ENCODE measurements around the gene AKR1B15. TPM values are rescaled to one million over a fixed set of nuclear protein-coding genes. Genes with fewer than 3 reads are reported as not detected.

AKR1B15 gene
- total RNA-seq, 1 donor from 2014 or later: not detected

DNA sequence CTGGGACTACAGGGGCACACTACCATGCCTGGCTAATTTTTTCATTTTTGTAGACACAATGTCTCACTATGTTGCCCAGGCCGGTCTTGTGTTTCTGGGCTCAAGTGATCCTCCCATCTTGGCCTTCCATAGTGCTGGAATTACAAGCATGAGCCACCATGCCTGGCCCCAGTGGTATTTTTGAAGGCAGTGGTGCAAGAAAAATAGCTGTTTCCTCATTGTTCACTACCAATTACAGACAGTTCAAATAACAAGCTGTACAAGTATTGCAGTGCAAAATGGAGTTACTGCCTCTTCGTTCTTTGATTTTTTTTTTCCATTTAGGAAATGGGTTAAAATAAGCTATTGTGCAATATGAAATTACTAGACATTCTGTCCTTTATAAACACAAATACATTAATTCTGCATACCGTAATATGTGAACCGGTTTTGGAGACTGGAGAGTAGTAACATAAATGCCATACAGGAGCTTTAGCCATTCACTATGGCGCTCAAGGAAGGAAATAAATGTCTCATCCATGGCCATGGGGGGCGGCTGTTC, 62.8 kb downstream of the AKR1B15 start:
- DNase-seq (ENCODE audit: extremely low read depth, low read depth, low spot score): no peak

GRCh38 chr7:134612197-134612596, 63.3 kb downstream of the AKR1B15 start:
- DNase-seq (ENCODE audit: extremely low read depth, low read depth, low spot score): no peak

- peak; percentile 93 for DNase-seq (ENCODE audit: extremely low read depth, low read depth, low spot score)
Measured at GRCh38 chr7:134613623-134614347, 64.9 kb downstream of the AKR1B15 start.

- no peak for DNase-seq (ENCODE audit: extremely low read depth, low read depth, low spot score)
Measured at GRCh38 chr7:134616611-134617010, 67.7 kb downstream of the AKR1B15 start.

DNA sequence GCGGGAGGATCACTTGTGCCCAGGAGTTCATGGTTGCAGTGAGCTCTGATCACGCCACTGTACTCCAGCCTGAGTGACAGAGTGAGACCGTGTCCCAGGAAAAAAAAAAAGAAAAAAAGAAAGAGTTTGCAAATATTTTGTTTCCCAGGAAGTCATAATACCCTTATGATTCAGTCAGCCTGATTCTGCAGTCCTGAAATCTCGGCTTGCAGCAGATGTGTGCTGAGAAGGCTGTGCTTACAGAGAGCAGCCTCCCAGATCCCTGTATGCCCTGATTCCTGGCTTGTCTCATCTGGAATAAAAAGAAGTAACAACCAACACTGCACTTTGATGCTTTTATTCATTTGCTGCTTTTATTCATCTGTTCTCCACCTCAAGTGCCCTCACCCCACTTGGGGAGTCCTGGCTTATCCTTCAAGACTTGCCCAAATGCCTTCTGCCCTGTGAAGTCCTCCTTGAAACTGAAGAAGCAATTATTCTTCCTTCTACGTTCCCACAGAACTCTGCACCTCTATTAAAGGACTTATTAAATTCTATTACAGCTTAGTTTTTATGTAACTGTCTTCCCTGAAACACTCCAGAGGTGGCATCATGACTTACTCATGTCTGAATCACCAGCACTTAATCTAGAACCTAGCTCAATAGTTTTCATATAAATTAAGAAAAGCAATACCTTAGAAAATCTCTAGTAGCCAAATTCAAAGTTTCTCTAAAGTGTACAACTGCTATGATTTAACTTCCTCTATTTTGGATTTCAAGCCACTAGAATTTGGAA, 70.0 kb downstream of the AKR1B15 start:
- no peak for DNase-seq (ENCODE audit: extremely low read depth, low read depth, low spot score)

DNA sequence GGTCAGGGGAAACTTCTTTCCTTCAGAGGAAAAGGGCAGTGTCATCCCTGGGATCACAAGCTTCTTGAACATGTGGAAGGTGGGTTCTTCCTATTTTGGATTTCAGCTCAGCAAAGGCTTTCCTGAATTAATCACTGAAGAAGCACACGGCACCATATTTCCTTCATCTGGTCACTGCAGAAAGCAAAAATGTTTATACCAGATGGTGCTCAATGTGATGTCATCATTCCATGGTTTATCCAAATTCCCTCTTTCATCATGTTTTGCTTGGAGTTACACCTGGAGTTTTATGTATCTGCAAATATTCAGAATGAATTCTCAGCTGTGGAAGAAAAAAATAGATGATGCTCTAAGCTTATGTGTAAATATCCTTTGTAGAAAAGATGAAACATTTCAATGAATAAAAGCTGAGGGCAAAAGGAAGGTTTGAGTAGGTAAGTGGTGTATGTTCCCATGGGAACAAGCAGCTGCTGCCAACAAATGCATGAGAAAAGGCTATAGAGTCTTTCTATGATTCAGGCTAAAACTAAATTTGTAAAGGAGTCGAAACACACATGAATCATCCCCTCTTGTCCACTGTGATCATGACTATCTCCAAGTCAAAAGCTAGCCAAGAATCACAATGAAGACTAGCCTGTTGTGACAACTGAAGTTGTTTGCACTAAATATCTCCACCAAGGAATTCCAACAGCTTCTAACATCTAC, 70.9 kb downstream of the AKR1B15 start:
- DNase-seq (ENCODE audit: extremely low read depth, low read depth, low spot score): no peak

GRCh38 chr7:134622303-134622995, 73.5 kb downstream of the AKR1B15 start:
- no peak for DNase-seq (ENCODE audit: extremely low read depth, low read depth, low spot score)

- no peak for DNase-seq (ENCODE audit: extremely low read depth, low read depth, low spot score)
Measured at GRCh38 chr7:134623193-134623592, 74.3 kb downstream of the AKR1B15 start.

- DNase-seq (ENCODE audit: extremely low read depth, low read depth, low spot score): no peak
Measured at GRCh38 chr7:134625550-134625949, 76.6 kb downstream of the AKR1B15 start.

DNA sequence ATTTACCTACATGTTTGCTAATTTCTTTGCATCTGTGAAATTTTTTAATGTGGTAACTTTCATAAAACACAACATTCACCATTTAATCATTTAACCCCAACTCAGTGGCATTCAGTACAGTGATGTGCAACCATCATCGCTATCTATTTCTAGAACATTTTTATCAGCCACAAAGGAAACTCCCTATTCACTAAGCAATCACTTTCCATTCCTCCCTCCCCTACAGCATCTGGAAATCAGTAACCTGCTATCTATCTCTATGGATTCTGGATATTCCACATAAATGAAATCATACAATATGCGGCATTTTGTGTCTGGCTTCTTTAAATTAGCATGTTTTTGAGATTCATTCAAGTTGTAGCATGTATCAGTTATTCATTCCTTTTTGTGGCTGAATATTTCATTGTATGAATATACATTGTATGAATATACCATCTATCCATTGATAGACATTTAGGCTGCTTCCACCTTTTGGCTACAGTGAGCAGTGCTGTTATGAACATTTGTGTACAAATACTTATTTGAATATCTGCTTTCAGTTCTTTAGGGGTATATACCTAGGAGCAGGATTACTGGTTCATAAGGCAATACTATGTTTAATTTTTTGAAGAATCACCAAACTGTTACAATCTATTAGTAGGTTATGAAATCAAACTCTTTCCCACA, 78.3 kb downstream of the AKR1B15 start:
- no peak for DNase-seq (ENCODE audit: extremely low read depth, low read depth, low spot score)

GRCh38 chr7:134627775-134628153, 78.9 kb downstream of the AKR1B15 start:
- DNase-seq (ENCODE audit: extremely low read depth, low read depth, low spot score): no peak

DNA sequence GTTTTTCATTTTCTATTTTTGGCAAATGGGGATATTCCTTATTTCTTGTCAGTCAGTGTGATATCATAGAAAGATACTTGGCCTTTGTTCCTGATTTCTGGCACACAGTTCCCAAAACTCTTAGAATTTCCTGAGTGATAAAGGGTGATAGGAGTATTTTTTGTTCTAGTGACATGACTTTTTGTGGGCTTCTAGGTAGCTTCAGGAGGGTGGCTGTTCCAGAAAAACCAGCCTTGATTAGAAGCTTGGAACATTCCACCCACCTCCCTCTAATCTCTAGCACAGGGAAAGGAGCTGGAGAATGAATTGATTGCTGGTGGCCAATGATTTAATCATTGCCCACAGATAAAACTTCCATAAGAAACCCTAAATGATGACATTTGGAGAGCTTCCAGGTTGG, 80.5 kb downstream of the AKR1B15 start:
- no peak for DNase-seq (ENCODE audit: extremely low read depth, low read depth, low spot score)

Other genes starting within 250 kb of the AKR1B15 start
- 12.5 and 23.4 TPM in 2 replicates for gene SLC35B4, start 232.2 kb upstream of the AKR1B15 start, total RNA-seq
- 68.5 and 97.4 TPM in 2 replicates for gene AKR1B1, start 90.0 kb upstream of the AKR1B15 start, total RNA-seq
- gene AKR1B10, start 21.5 kb upstream of the AKR1B15 start, total RNA-seq: not detected in 2 replicates
- gene BPGM, start 97.7 kb downstream of the AKR1B15 start, total RNA-seq: 12.4 and 23.7 TPM in 2 replicates
- 151 and 251 TPM in 2 replicates for gene CALD1, start 230.5 kb downstream of the AKR1B15 start, total RNA-seq

Measured in glomerular endothelial cell (primary cell).